Pancreas (tissue), 10 donors: Measurements from ENCODE around the gene PDP2. TPM values are rescaled to one million over a fixed set of nuclear protein-coding genes. Genes with fewer than 3 reads are reported as not detected.

Experiments used
- ATAC-seq, 4 donors: fragments of 200-7000 bp; cut with Tn5 transposase; one replicate each; pipeline versions ENCODE4 v1.8.0 to v1.9.1; 2020; ENCODE audit warnings: mild to moderate bottlenecking in 4 of 4, moderate library complexity in 4 of 4
- DNase-seq, 6 donors: peaks; one replicate each; pipeline ENCODE4 v3.0.0-alpha.2; 2020
- FAIRE-seq: peaks from 2 replicates; lab custom pipeline; 2012; peaks lifted over from hg19 to GRCh38; lab: Jason Lieb, UNC
- H3K27ac ChIP-seq, 4 donors: fragments of 200-600 bp; sonication (generic); 1 replicate in 3 of 4; 2 replicates in 1 of 4; pipeline versions ENCODE4 v1.5.0 to v1.8.0; 2020
- H3K27me3 ChIP-seq, 4 donors: fragments of 200-600 bp; one replicate each; pipeline ENCODE4 v1.8.0; 2021
- H3K36me3 ChIP-seq, 3 donors: fragments of 200-600 bp; sonication (generic) in 1 of 3; one replicate each; pipeline versions ENCODE4 v1.5.0 to v1.8.0; 2020 to 2021
- H3K4me1 ChIP-seq, 3 donors: fragments of 200-600 bp; one replicate each; pipeline ENCODE4 v1.8.0; 2021
- H3K4me3 ChIP-seq, 4 donors: fragments of 200-600 bp; sonication (generic) in 2 of 4; one replicate each; pipeline versions ENCODE4 v1.5.0 to v1.8.0; 2020 to 2021
- H3K9me3 ChIP-seq, 4 donors: fragments of 200-600 bp; one replicate each; pipeline ENCODE4 v1.8.0; 2021
- CTCF ChIP-seq, 4 donors: fragments of 200-600 bp; sonication (generic) in 3 of 4; IDR thresholded peaks; one replicate each; pipeline versions ENCODE4 v1.5.0 to v1.8.0; 2021; ENCODE audit warnings: antibody characterized with exemption in 4 of 4
- WGBS, 2 donors: extraction: QIAGEN DNeasy Blood & Tissue Kit; methylation state at CpG; one replicate each; pipeline ENCODE4 v1.1.7; 2013; 5-methylcytosine and 5-hydroxymethylcytosine counted together
- intact Hi-C, 3 donors: fragments of 100-400 bp; cut with DNase I; formaldehyde crosslinking; loops; one replicate each; pipeline versions ENCODE4 v1.11.1 to v1.14.2; 2022
- polyA plus RNA-seq, 2 donors: library from polyadenylated mRNA; stranded (reverse); fragments of 200-250 nt; gene quantifications; one replicate each; pipeline ENCODE4 v1.2.3, GENCODE V29; 2013
- total RNA-seq, 6 donors: library from RNA; stranded (reverse); fragmentation: NEBNext Ultra II Directional in 4 of 6; extraction: Animal tissue kit (Norgen Biotek cat#: 25700) in 4 of 6; gene quantifications; one replicate each; pipeline versions ENCODE4 v1.2.1 to v1.2.4, GENCODE V29; 2021 to 2023
- donor health status: healthy with polysubstance abuse.
- donor health status: DM: no; HTN: no; CAD: no; lungs with moderate emphysema.
- donor health status: DM: no; HTN: no; CAD: no.
- donor health status: control.
- donor health status: control.
- donor health status: Bipolar disorder and iron deficiency.
- donor health status: DM: yes; HTN: yes; CAD: no.
- donor health status: DM: no; HTN: no; CAD: no.
- donor health status: DM: no; HTN: no; CAD: no.
- donor health status: DM: yes; HTN: yes; CAD: no.

PDP2 gene
- total and polyA plus RNA-seq, 8 donors, result 1.6 to 8.5 (median 7.2) TPM

GRCh38 chr16:66851166-66851964 is 28.9 kb upstream of the PDP2 start:
- intact Hi-C loops, result no loop called here
- WGBS, 2 donors, result 83 to 85% methylated on average over 13 of the region's 13 CpGs
- no peak overlapping the region for H3K27ac ChIP-seq
- DNase-seq (peak in 1 of 6 donors; percentile 27), FAIRE-seq (no peak), ATAC-seq (no peak)
- no peak overlapping the region for H3K4me3 ChIP-seq
- no peaks in the 10 kb centered on the region for H3K36me3 ChIP-seq
- H3K4me1 ChIP-seq, result no peaks in the 10 kb centered on the region
- H3K27me3 ChIP-seq, result no peaks in the 10 kb centered on the region
- no peak for TF ChIP-seq CTCF (IDR thresholded peaks at IDR 0.05)
- no peaks in the 10 kb centered on the region for H3K9me3 ChIP-seq

- 84 to 94% methylated on average over 15 of the region's 15 CpGs for WGBS, 2 donors
- TF ChIP-seq CTCF (IDR thresholded peaks at IDR 0.05), result no peak
- Histone ChIP-seq H3K27ac (no peak overlapping the region), H3K4me1 (no peaks in the 10 kb centered on the region), H3K9me3 (no peaks in the 10 kb centered on the region), H3K27me3 (no peaks in the 10 kb centered on the region), H3K4me3 (no peak overlapping the region), H3K36me3 (no peaks in the 10 kb centered on the region)
- peak in 1 of 6 donors; percentile 29 for DNase-seq
- ATAC-seq, result no peak
- intact Hi-C loops, result no loop called here
- FAIRE-seq, result no peak
Observed at GRCh38 chr16:66853261-66854139, 26.8 kb upstream of the PDP2 start.

- no peak for TF ChIP-seq CTCF (IDR thresholded peaks at IDR 0.05)
- no peaks in the 10 kb centered on the region for H3K4me1 ChIP-seq
- WGBS, 2 donors, result 85 to 93% methylated on average over 6 of the region's 6 CpGs
- intact Hi-C loops, result no loop called here
- ATAC-seq (no peak), DNase-seq (no peak), FAIRE-seq (no peak)
- H3K4me3 ChIP-seq, result no peak overlapping the region
- H3K27ac ChIP-seq, result no peak overlapping the region
- no peaks in the 10 kb centered on the region for H3K27me3 ChIP-seq
- no peaks in the 10 kb centered on the region for H3K36me3 ChIP-seq
- no peaks in the 10 kb centered on the region for H3K9me3 ChIP-seq
Observed at GRCh38 chr16:66856184-66856730, 24.1 kb upstream of the PDP2 start.

GRCh38 chr16:66856801-66857200 is 23.5 kb upstream of the PDP2 start:
- no peak for ATAC-seq
- no peaks in the 10 kb centered on the region for H3K9me3 ChIP-seq
- H3K27ac ChIP-seq, result no peak overlapping the region
- no peaks in the 10 kb centered on the region for H3K27me3 ChIP-seq
- H3K4me1 ChIP-seq, result no peaks in the 10 kb centered on the region
- H3K36me3 ChIP-seq, result no peaks in the 10 kb centered on the region
- no peak for TF ChIP-seq CTCF (IDR thresholded peaks at IDR 0.05)
- DNase-seq, result no peak
- no peak for FAIRE-seq
- no peak overlapping the region for H3K4me3 ChIP-seq
- 94 to 95% methylated on average over 2 of the region's 2 CpGs for WGBS, 2 donors
- intact Hi-C loops, result no loop called here
